ENCODE data around the gene MYEOV.

The MYEOV gene

DNA sequence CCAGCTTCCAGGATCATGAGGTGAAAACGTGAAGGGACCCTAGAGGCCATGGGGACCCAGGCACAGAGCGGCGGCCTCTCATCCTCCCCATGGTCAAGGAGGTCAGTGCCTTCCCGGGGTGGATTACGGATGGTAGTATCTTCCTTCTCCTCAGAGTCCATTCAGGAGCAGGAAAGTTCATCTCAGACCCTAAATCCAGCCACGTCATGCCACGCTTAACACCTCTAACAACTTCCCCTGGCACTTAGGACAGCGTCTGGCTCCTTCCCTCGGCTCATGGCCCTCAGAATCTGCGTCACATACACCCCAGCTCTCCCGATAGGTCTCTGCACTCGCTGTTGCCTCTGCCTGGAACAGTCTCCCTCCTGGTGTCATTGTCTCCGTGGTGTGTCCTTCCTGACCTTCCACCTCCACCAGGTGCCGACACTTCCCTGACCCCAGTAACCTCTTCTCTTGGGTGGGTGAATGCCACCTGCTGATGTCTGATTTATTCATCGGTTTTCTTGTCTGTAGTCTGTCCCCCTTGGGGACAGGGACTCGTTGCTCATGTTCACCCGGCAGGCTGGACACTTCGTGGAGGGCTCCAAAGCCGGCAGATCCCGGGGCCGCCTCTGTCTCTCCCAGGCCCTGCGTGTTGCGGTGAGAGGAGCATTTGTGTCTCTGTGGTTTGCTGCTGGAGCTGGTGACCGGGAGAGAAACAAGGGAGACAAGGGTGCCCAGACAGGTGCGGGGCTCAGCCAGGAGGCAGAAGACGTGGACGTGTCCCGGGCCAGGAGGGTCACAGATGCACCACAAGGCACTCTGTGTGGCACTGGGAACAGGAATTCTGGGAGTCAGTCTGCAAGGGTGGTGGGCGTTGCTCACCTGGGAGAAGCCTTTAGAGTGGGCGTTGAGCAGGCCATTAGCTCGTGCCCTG is 1.4 kb downstream of the MYEOV start:
- H3K27me3 Mint-ChIP-seq: no peaks in the 10 kb centered on the region
- H3K27ac Mint-ChIP-seq (ENCODE audit: low read depth): no peak overlapping the region
- DNase-seq (ENCODE audit: low spot score in 2 of 2): no peak

GRCh38 chr11:69295995-69296889 is 2.3 kb downstream of the MYEOV start:
- DNase-seq (ENCODE audit: low spot score in 2 of 2): no peak
- Mint-ChIP-seq H3K4me3 (peak overlapping the region; percentile 68), H3K36me3 (ENCODE audit: insufficient read depth) (peaks cover 8% of the 10 kb centered on the region), H3K27ac (ENCODE audit: low read depth) (peak overlapping the region; percentile 87), H3K4me1 (peaks cover 37% of the 10 kb centered on the region), H3K9me3 (no peaks in the 10 kb centered on the region), H3K27me3 (no peaks in the 10 kb centered on the region)
- no peak for ATAC-seq (replicated peaks; ENCODE audit: extremely low read depth, poor library complexity, severe bottlenecking)

More for the DNA sequence above, 1.4 kb downstream of the MYEOV start:
- ATAC-seq (replicated peaks; ENCODE audit: extremely low read depth, poor library complexity, severe bottlenecking): no peak
- Mint-ChIP-seq H3K36me3 (ENCODE audit: insufficient read depth) (peaks cover 8% of the 10 kb centered on the region), H3K9me3 (no peaks in the 10 kb centered on the region), H3K4me3 (no peak overlapping the region), H3K4me1 (peaks cover 37% of the 10 kb centered on the region)

DNA sequence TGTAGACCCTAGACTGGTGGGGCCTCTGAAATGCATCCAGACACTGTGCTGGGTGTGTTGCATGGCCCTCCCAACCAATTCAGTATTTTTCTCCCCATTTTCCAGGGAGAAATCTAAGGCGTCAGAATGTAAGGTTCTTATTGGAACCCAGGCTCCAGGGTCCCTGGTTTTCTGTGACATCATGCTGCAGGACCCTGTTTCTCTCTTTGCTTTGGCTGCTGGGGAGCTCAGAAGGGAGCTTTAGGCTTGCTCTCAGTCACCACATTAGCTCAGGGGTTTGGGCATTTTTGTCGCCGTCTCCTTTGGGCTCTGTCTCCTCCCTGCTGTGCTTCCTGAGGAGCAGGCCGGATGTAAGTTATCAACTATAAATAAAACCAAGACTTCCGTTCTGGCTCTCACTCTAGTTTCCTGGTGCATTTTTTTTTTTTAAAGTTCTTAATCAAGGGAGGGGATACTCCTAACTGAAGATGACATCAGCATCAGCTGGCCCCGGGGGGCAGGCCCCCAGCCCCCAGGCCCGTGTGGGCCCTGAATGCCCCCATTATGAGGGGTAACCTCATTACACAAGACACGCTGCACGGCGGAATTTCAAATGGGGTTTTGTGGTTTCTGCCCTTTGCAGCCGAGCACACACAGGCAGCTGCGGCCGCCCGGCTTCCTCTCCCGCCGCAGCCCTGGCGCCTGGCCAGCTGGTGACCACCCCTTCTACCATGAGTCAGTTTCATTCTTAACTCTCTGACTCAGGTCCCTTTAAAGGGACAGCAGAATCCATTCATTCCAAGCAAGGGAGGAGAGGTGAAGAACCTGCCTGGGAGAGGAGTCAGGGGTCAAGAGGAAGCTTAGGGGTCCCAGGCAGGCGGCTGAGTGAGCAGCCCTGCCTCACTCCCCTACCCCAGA is 3.2 kb downstream of the MYEOV start:
- Mint-ChIP-seq H3K4me1 (peaks cover 37% of the 10 kb centered on the region), H3K36me3 (ENCODE audit: insufficient read depth) (peaks cover 8% of the 10 kb centered on the region), H3K27ac (ENCODE audit: low read depth) (peak overlapping the region; percentile 87), H3K27me3 (no peaks in the 10 kb centered on the region), H3K9me3 (no peaks in the 10 kb centered on the region), H3K4me3 (peak overlapping the region; percentile 68)
- DNase-seq (ENCODE audit: low spot score in 2 of 2): peak; percentile 79 to 82
- peak; percentile 70 for ATAC-seq (replicated peaks; ENCODE audit: extremely low read depth, poor library complexity, severe bottlenecking)

GRCh38 chr11:69297787-69298266 is 3.9 kb downstream of the MYEOV start:
- peaks cover 8% of the 10 kb centered on the region for H3K36me3 Mint-ChIP-seq (ENCODE audit: insufficient read depth)
- peaks cover 37% of the 10 kb centered on the region for H3K4me1 Mint-ChIP-seq
- no peaks in the 10 kb centered on the region for H3K27me3 Mint-ChIP-seq
- ATAC-seq (replicated peaks; ENCODE audit: extremely low read depth, poor library complexity, severe bottlenecking) (peak; percentile 52), DNase-seq (ENCODE audit: low spot score in 2 of 2) (peak; percentile 35 to 61)
- peak overlapping the region; percentile 87 for H3K27ac Mint-ChIP-seq (ENCODE audit: low read depth)
- H3K4me3 Mint-ChIP-seq: peak overlapping the region; percentile 68
- no peaks in the 10 kb centered on the region for H3K9me3 Mint-ChIP-seq

DNA sequence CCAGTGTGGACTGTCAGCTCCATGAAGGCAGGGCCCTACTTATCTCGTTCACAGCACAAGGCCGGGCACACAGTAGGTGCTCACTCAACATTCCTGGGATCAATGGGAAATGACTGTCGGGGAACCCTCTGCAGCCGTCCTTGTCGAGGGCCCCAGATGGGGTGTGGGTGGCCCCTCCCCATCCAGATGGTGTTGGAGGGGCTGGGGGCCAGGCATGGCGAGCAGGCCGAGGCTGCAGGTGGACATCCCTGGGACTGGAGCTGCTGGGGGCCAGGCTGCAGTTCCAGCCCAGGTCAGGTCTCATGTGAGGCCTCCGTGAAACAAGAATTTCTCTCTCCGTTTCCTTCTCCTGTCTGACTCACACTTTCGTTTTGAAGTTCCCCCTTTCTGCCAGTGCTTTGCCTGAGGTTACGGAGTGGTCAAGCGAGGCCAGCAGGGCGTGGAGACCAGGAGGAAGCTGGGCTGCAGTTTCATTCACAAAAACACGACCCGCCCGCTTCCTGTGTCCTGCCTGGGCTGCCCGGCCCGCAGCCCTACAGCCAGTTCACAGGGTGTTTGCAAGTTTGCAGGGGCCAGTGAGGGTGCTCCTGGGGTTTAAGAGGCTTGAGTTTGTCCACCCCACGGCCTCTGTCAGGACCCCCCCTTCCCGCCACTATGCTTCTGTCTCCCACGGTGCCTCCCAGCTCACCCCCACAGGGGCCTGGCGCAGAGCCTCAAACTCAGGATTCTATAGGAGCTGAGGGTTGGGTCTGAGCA is 4.5 kb downstream of the MYEOV start:
- Mint-ChIP-seq H3K27me3 (no peaks in the 10 kb centered on the region), H3K27ac (ENCODE audit: low read depth) (peak overlapping the region; percentile 87), H3K4me3 (peak overlapping the region; percentile 68), H3K36me3 (ENCODE audit: insufficient read depth) (peaks cover 8% of the 10 kb centered on the region), H3K4me1 (peaks cover 37% of the 10 kb centered on the region), H3K9me3 (no peaks in the 10 kb centered on the region)
- no peak for ATAC-seq (replicated peaks; ENCODE audit: extremely low read depth, poor library complexity, severe bottlenecking)
- DNase-seq (ENCODE audit: low spot score in 2 of 2): no peak

DNA sequence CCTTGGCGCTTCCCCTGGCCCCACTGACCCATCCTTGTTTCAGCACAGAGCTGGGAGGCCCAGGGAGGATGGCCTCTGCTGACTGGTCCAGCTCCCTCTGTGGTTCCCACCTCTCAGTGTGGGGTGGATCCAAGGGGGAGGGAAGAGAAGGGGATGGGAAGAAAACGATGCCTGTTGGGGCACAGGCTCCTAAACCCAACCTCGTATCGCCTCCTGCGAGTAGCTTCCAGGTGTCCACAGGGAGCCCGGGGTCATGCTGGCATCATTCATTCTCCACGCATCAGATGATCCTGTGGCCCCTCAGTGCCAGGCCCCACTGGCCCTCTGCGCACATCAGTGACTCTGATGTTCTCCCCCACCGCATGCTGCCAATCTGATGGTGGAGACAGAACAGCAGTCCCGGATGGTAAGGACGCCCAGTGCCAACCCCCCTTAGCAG is 5.1 kb downstream of the MYEOV start:
- peak overlapping the region; percentile 68 for H3K4me3 Mint-ChIP-seq
- peak overlapping the region; percentile 23 for H3K27ac Mint-ChIP-seq (ENCODE audit: low read depth)
- DNase-seq (ENCODE audit: low spot score in 2 of 2) (no peak), ATAC-seq (replicated peaks; ENCODE audit: extremely low read depth, poor library complexity, severe bottlenecking) (no peak)
- peaks cover 37% of the 10 kb centered on the region for H3K4me1 Mint-ChIP-seq
- peaks cover 8% of the 10 kb centered on the region for H3K36me3 Mint-ChIP-seq (ENCODE audit: insufficient read depth)
- no peaks in the 10 kb centered on the region for H3K27me3 Mint-ChIP-seq
- no peaks in the 10 kb centered on the region for H3K9me3 Mint-ChIP-seq

DNA sequence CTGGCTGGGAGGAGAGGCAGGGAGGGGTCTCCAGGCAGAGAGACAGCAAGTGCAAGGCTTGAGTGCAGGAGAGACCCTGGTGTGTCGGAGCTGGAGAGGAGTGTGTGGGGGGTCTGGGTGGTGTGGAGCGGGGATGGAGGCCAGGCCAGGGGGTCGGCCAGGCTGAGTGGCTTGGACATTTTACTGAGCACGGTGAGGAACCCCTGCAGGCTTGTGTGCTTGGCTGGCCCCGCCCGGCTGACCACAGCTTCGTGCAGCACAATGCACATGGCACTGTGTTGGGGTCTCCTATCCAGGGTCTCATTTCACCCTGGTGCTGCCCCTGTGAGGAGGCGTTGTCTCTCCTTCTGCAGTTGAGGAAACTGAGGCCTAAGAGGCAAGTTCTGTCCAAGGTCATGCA is 5.6 kb downstream of the MYEOV start:
- Mint-ChIP-seq H3K27me3 (no peaks in the 10 kb centered on the region), H3K4me1 (peaks cover 37% of the 10 kb centered on the region), H3K36me3 (ENCODE audit: insufficient read depth) (peaks cover 8% of the 10 kb centered on the region), H3K27ac (ENCODE audit: low read depth) (peak overlapping the region; percentile 23), H3K4me3 (peak overlapping the region; percentile 68), H3K9me3 (no peaks in the 10 kb centered on the region)
- ATAC-seq (replicated peaks; ENCODE audit: extremely low read depth, poor library complexity, severe bottlenecking) (no peak), DNase-seq (ENCODE audit: low spot score in 2 of 2) (no peak)

GRCh38 chr11:69300120-69301060 is 6.4 kb downstream of the MYEOV start:
- peaks cover 33% of the 10 kb centered on the region for H3K4me1 Mint-ChIP-seq
- ATAC-seq (replicated peaks; ENCODE audit: extremely low read depth, poor library complexity, severe bottlenecking) (no peak), DNase-seq (ENCODE audit: low spot score in 2 of 2) (no peak)
- H3K27me3 Mint-ChIP-seq: no peaks in the 10 kb centered on the region
- H3K27ac Mint-ChIP-seq (ENCODE audit: low read depth): no peak overlapping the region
- H3K9me3 Mint-ChIP-seq: no peaks in the 10 kb centered on the region
- no peak overlapping the region for H3K4me3 Mint-ChIP-seq
- peaks cover 8% of the 10 kb centered on the region for H3K36me3 Mint-ChIP-seq (ENCODE audit: insufficient read depth)

DNA sequence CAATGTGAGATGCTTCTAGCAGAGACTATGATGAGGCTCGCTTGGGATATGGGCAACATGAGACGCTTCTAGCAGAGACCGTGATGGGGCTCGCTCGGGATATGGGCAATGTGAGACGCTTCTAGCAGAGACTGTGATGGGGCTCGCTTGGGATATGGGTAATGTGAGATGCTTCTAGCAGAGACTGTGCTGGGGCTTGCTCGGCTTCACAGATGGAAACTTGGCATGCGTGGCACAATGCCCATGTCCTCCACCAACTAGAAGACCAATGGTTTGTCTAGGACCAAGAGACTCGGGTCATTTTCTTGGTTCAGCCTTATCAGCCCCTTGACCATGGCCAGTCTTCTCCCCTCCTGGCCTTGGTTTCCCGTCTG is 7.1 kb downstream of the MYEOV start:
- no peaks in the 10 kb centered on the region for H3K9me3 Mint-ChIP-seq
- ATAC-seq (replicated peaks; ENCODE audit: extremely low read depth, poor library complexity, severe bottlenecking): no peak
- H3K27me3 Mint-ChIP-seq: no peaks in the 10 kb centered on the region
- peaks cover 31% of the 10 kb centered on the region for H3K4me1 Mint-ChIP-seq
- H3K27ac Mint-ChIP-seq (ENCODE audit: low read depth): no peak overlapping the region
- no peak overlapping the region for H3K4me3 Mint-ChIP-seq
- DNase-seq (ENCODE audit: low spot score in 2 of 2): no peak
- peaks cover 8% of the 10 kb centered on the region for H3K36me3 Mint-ChIP-seq (ENCODE audit: insufficient read depth)

DNA sequence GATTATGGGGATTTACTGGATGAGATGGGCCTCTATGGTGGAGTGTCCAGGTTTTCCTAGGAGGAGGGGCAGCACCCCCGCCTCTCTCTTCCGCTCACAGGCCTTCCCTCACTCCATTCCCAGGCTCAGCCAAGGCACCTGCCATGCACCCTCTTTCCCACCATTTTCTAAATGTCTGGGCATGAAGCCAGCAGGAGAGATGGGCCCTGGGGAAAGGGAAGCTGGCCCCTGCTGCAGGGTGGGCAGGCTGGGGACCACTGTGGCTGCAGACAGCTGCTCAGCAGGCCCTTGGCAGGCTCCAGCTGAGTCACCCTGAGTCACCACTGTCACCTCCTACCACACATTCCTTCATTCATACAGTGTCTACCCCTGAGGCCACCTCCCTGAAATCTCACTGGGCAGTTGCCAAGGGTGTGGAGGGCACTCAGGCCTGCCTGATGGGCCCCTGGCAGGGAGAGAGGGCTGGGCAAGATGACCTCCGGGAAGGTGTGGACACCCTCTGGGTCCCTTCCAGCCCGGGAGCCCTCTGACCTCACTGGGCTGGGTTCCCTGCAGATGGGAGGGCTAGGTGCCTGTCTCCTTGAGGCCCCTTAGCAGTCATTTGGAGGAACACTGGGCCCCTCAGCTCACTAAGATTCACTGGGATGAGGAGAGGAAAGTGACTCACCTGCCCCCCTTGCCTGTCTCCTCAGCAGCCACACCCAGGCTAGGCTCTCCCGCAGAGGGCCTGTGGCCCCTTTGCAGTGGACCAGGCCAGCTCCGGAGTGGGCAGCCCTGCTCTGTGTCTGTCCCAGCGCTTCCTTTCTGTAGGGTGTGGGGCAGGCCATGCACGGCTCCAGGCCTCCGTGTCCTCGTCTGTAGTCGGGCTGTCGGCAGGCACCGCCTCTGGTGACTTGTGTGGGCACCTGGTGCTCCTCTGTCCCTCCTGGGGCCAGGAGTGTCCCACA is 7.8 kb downstream of the MYEOV start:
- no peaks in the 10 kb centered on the region for H3K27me3 Mint-ChIP-seq
- H3K4me1 Mint-ChIP-seq: peaks cover 25% of the 10 kb centered on the region
- H3K9me3 Mint-ChIP-seq: no peaks in the 10 kb centered on the region
- DNase-seq (ENCODE audit: low spot score in 2 of 2) (no peak), ATAC-seq (replicated peaks; ENCODE audit: extremely low read depth, poor library complexity, severe bottlenecking) (no peak)
- H3K36me3 Mint-ChIP-seq (ENCODE audit: insufficient read depth): peaks cover 8% of the 10 kb centered on the region
- H3K4me3 Mint-ChIP-seq: no peak overlapping the region
- H3K27ac Mint-ChIP-seq (ENCODE audit: low read depth): no peak overlapping the region

All from central memory CD8-positive, alpha-beta T cell (primary cell).